RKO (cell line): ENCODE results near the gene TMEM9.

Experiments
- DNase-seq: peaks from one replicate; pipeline ENCODE4 v3.0.0-alpha.2; 2016; ENCODE audit warnings: low spot score

The TMEM9 gene

GRCh38 chr1:201104141-201104540, 50.1 kb downstream of the TMEM9 start:
- no peak for DNase-seq

GRCh38 chr1:201103666-201104065, 50.6 kb downstream of the TMEM9 start:
- no peak for DNase-seq

- no peak for DNase-seq
These were observed 53.9 kb downstream of the TMEM9 start for GRCh38 chr1:201100169-201100930.

GRCh38 chr1:201098992-201099677, 55.1 kb downstream of the TMEM9 start:
- DNase-seq, result no peak

- no peak for DNase-seq
These were observed 57.1 kb downstream of the TMEM9 start for GRCh38 chr1:201096977-201097856.

GRCh38 chr1:201096041-201096461, 58.2 kb downstream of the TMEM9 start:
- DNase-seq, result no peak

GRCh38 chr1:201095581-201095980, 58.7 kb downstream of the TMEM9 start:
- DNase-seq, result no peak

GRCh38 chr1:201094832-201095231, 59.4 kb downstream of the TMEM9 start:
- DNase-seq, result no peak

GRCh38 chr1:201093962-201094361, 60.3 kb downstream of the TMEM9 start:
- DNase-seq, result no peak

- no peak for DNase-seq
These were observed 60.7 kb downstream of the TMEM9 start for GRCh38 chr1:201093561-201093960.

- DNase-seq, result no peak
These were observed 61.5 kb downstream of the TMEM9 start for GRCh38 chr1:201092738-201093137.

GRCh38 chr1:201091256-201091655, 63.0 kb downstream of the TMEM9 start:
- DNase-seq, result no peak

- DNase-seq, result no peak
These were observed 63.7 kb downstream of the TMEM9 start for GRCh38 chr1:201090541-201090940.

GRCh38 chr1:201089596-201089995, 64.7 kb downstream of the TMEM9 start:
- no peak for DNase-seq

GRCh38 chr1:201088901-201089525, 65.3 kb downstream of the TMEM9 start:
- no peak for DNase-seq

- no peak for DNase-seq
These were observed 65.9 kb downstream of the TMEM9 start for GRCh38 chr1:201088395-201088794.

- DNase-seq, result peak; percentile 53
These were observed 68.2 kb downstream of the TMEM9 start for GRCh38 chr1:201085902-201086735.
